Measurements from ENCODE around the gene CGNL1. TPM values are rescaled to one million over a fixed set of nuclear protein-coding genes. Genes with fewer than 3 reads are reported as not detected.
A peak's percentile ranks its signal among the peaks of the same experiment; 100 is the strongest.

The CGNL1 gene
- total and polyA plus RNA-seq, 11 donors: 3.8 to 40.0 (median 23.4) TPM

- ATAC-seq: peak; percentile 23 to 56 (median 47)
- Histone ChIP-seq H3K27me3 (no peaks in the 10 kb centered on the region), H3K4me3 (no peak overlapping the region), H3K9me3 (no peaks in the 10 kb centered on the region), H3K27ac (peak overlapping the region in 1 of 12 donors; percentile 69), H3K36me3 (no peaks in the 10 kb centered on the region), H3K4me1 (peaks cover 2 to 38% (median 21%) of the 10 kb centered on the region in 12 donors)
- intact Hi-C loops (cut with DNase I): loop anchor here in 9 of 10 donors (2.0 to 10.0 kb wide), 29 partner anchors 33 to 625 kb away; partner anchors contain the start of genes POLR2M (in 6 of the 9) and ALDH1A2 (in 4 of the 9)
- peak; percentile 62 to 79 (median 66) for DNase-seq
- 20 to 25% (median 22%) methylated on average over 5 of the region's 5 CpGs for WGBS, 4 donors
- TF ChIP-seq CTCF (IDR thresholded peaks at IDR 0.05) (peak; percentile 82 to 92 (median 88)), POLR2A (IDR thresholded peaks at IDR 0.05) (no peak)
These were observed 183.6 kb downstream of the CGNL1 start for GRCh38 chr15:57559875-57560274.

GRCh38 chr15:57561041-57561711 lies 184.9 kb downstream of the CGNL1 start:
- Histone ChIP-seq H3K9me3 (no peaks in the 10 kb centered on the region), H3K36me3 (no peaks in the 10 kb centered on the region), H3K4me3 (peak overlapping the region in 5 of 12 donors; percentile 1 to 36 (median 18)), H3K4me1 (peaks cover 0 to 36% (median 20%) of the 10 kb centered on the region in 12 donors), H3K27ac (peak overlapping the region; percentile 6 to 82 (median 72)), H3K27me3 (no peaks in the 10 kb centered on the region)
- TF ChIP-seq CTCF (IDR thresholded peaks at IDR 0.05) (peak; percentile 84 to 97 (median 93)), POLR2A (IDR thresholded peaks at IDR 0.05) (no peak)
- 18 to 23% (median 20%) methylated on average over 9 of the region's 9 CpGs for WGBS, 4 donors
- peak; percentile 70 to 82 (median 80) for DNase-seq
- intact Hi-C loops (cut with DNase I): loop anchor here in 9 of 10 donors (2.0 to 10.0 kb wide), 23 partner anchors 32 to 624 kb away; partner anchors contain the start of gene POLR2M (in 4 of the 9)
- peak; percentile 84 to 92 (median 88) for ATAC-seq

- intact Hi-C loops (cut with DNase I): loop anchor here in 9 of 10 donors (1.0 to 10.0 kb wide), 18 partner anchors 33 to 623 kb away; partner anchors contain the start of gene POLR2M (in 2 of the 9)
- ATAC-seq: peak; percentile 47 to 87 (median 72)
- H3K36me3 ChIP-seq: no peaks in the 10 kb centered on the region
- DNase-seq: peak; percentile 57 to 92 (median 88)
- H3K27me3 ChIP-seq: no peaks in the 10 kb centered on the region
- H3K9me3 ChIP-seq: no peaks in the 10 kb centered on the region
- peaks cover 0 to 41% (median 24%) of the 10 kb centered on the region in 12 donors for H3K4me1 ChIP-seq
- peak overlapping the region; percentile 19 to 82 (median 72) for H3K27ac ChIP-seq
- TF ChIP-seq POLR2A (IDR thresholded peaks at IDR 0.05) (no peak), CTCF (IDR thresholded peaks at IDR 0.05) (no peak)
- WGBS, 4 donors: 26 to 44% (median 40%) methylated on average over 11 of the region's 11 CpGs
- H3K4me3 ChIP-seq: no peak overlapping the region
These were observed 186.0 kb downstream of the CGNL1 start for GRCh38 chr15:57562196-57562769.

GRCh38 chr15:57563416-57563815 lies 187.1 kb downstream of the CGNL1 start:
- WGBS, 4 donors: 76 to 85% (median 80%) methylated on average over 6 of the region's 6 CpGs
- no peak for ATAC-seq

More at GRCh38 chr15:57563416-57563815, 187.1 kb downstream of the CGNL1 start:
- no peak for DNase-seq
- no peak overlapping the region for H3K4me3 ChIP-seq
- no peaks in the 10 kb centered on the region for H3K36me3 ChIP-seq
- peaks cover 0 to 49% (median 25%) of the 10 kb centered on the region in 12 donors for H3K4me1 ChIP-seq
- TF ChIP-seq CTCF (IDR thresholded peaks at IDR 0.05): no peak
- no peak for TF ChIP-seq POLR2A (IDR thresholded peaks at IDR 0.05)
- peak overlapping the region in 5 of 12 donors; percentile 26 to 82 (median 65) for H3K27ac ChIP-seq
- H3K9me3 ChIP-seq: no peaks in the 10 kb centered on the region
- intact Hi-C loops (cut with DNase I): loop anchor here in 9 of 10 donors (5.0 to 10.0 kb wide), 17 partner anchors 34 to 621 kb away; partner anchors contain the start of gene POLR2M (in 2 of the 9)
- no peaks in the 10 kb centered on the region for H3K27me3 ChIP-seq
